GM23338 (cell line): ENCODE data around the gene PTPRN2.

Source experiments
- CREB1 ChIP-seq: fragments of 250-450 bp; sonication (Bioruptor Pico); IDR thresholded peaks from 2 replicates; pipeline ENCODE4 v1.5.0; 2020; ENCODE audit warnings: low read depth, mild to moderate bottlenecking, moderate library complexity
- CTCF ChIP-seq, 2 experiments: fragments of 200-600 bp in 1 of 2; sonication (generic) in 1 of 2; conservative IDR thresholded peaks; 2 replicates each; pipeline versions ENCODE4 v1.5.1 to v1.6.1; 2016 to 2017; ENCODE audit warnings: antibody characterized with exemption in 2 of 2, low read depth in 2 of 2, mild to moderate bottlenecking in 2 of 2, moderate library complexity in 1 of 2
- ETS1 ChIP-seq: IDR thresholded peaks from 2 replicates; pipeline ENCODE4 v1.6.1; 2016; ENCODE audit warnings: antibody characterized with exemption
- EZH2 ChIP-seq: fragments of 200-600 bp; sonication (generic); IDR thresholded peaks from one replicate; pipeline ENCODE4 v1.8.0; 2017; ENCODE audit warnings: antibody characterized with exemption, mild to moderate bottlenecking, low read depth; ENCODE audit not compliant: unreplicated experiment
- EZH2phosphoT487 ChIP-seq: fragments of 200-600 bp; sonication (generic); IDR thresholded peaks from one replicate; pipeline ENCODE4 v1.8.1; 2018; ENCODE audit warnings: antibody characterized with exemption; ENCODE audit not compliant: unreplicated experiment
- JUNB ChIP-seq: IDR thresholded peaks from one replicate; pipeline ENCODE4 v1.6.1; 2016; ENCODE audit warnings: antibody characterized with exemption; ENCODE audit not compliant: unreplicated experiment
- NANOG ChIP-seq: IDR thresholded peaks from 2 replicates; pipeline ENCODE4 v1.6.1; 2016; ENCODE audit warnings: antibody characterized with exemption, borderline replicate concordance
- POLR2AphosphoS5 ChIP-seq: IDR thresholded peaks from 2 replicates; pipeline ENCODE4 v1.6.1; 2016; ENCODE audit warnings: antibody characterized with exemption, low read depth
- REST ChIP-seq: IDR thresholded peaks from one replicate; pipeline ENCODE4 v1.6.1; 2018; ENCODE audit warnings: antibody characterized with exemption; ENCODE audit not compliant: unreplicated experiment
- ZNF331 ChIP-seq: fragments of 250-450 bp; sonication (Bioruptor Pico); IDR thresholded peaks from 2 replicates; pipeline ENCODE4 v1.5.0; 2020; ENCODE audit warnings: low read depth, mild to moderate bottlenecking, moderate library complexity

- TF ChIP-seq CTCF (conservative IDR thresholded peaks at IDR 0.05; ENCODE audit: low read depth in 2 of 2), result no peak
- TF ChIP-seq POLR2AphosphoS5, result no peak
- TF ChIP-seq CREB1, result no peak
- no peak for TF ChIP-seq ETS1
- TF ChIP-seq EZH2phosphoT487, result no peak
- no peak for TF ChIP-seq EZH2
- TF ChIP-seq REST, result no peak
- TF ChIP-seq NANOG, result no peak
- TF ChIP-seq ZNF331 (CRISPR knock-in tag), result no peak
- TF ChIP-seq JUNB, result no peak
These were observed 598.0 kb downstream of the PTPRN2 start for GRCh38 chr7:157989589-157989988.
